ENCODE data around the gene TMC5.
A peak's percentile ranks its signal among the peaks of the same experiment; 100 is the strongest.
"Not testable (repeated sequence)": the region's sequence is repeated elsewhere in the genome, so short reads cannot be mapped to it uniquely, and the experiment has no call there.

TMC5 gene

GRCh38 chr16:19417640-19418039, at the start of gene TMC5:
TSS of gene TMC5 (plus strand) at chr16:19417883. CDS start at chr16:19440039, 22,156 bp downstream.
- DNase-seq: no peak

GRCh38 chr16:19372541-19372940, 45.1 kb upstream of the TMC5 start:
- not testable (repeated sequence) for DNase-seq

- no peak for DNase-seq
Observed at GRCh38 chr16:19374402-19374801, 43.3 kb upstream of the TMC5 start.

- no peak for DNase-seq
Observed at GRCh38 chr16:19375561-19376158, 42.0 kb upstream of the TMC5 start.

- DNase-seq: no peak
Observed at GRCh38 chr16:19377864-19378263, 39.8 kb upstream of the TMC5 start.

- DNase-seq: no peak
Observed at GRCh38 chr16:19378511-19378910, 39.2 kb upstream of the TMC5 start.

GRCh38 chr16:19379838-19380237, 37.8 kb upstream of the TMC5 start:
- no peak for DNase-seq

- DNase-seq: no peak
Observed at GRCh38 chr16:19380328-19380727, 37.4 kb upstream of the TMC5 start.

- DNase-seq: no peak
Observed at GRCh38 chr16:19382084-19382801, 35.4 kb upstream of the TMC5 start.

- no peak for DNase-seq
Observed at GRCh38 chr16:19382887-19383816, 34.5 kb upstream of the TMC5 start.

GRCh38 chr16:19384656-19385055, 33.0 kb upstream of the TMC5 start:
- DNase-seq: no peak

- no peak for DNase-seq
Observed at GRCh38 chr16:19386525-19386924, 31.2 kb upstream of the TMC5 start.

GRCh38 chr16:19389246-19389645, 28.4 kb upstream of the TMC5 start:
- peak in 1 of 4 experiments; percentile 4 for DNase-seq

GRCh38 chr16:19391185-19391776, 26.4 kb upstream of the TMC5 start:
- DNase-seq: not testable (repeated sequence)

- DNase-seq: no peak
Observed at GRCh38 chr16:19392352-19392751, 25.3 kb upstream of the TMC5 start.

GRCh38 chr16:19393226-19394111, 24.2 kb upstream of the TMC5 start:
- DNase-seq: no peak

- DNase-seq: not testable (repeated sequence)
Observed at GRCh38 chr16:19395646-19396267, 21.9 kb upstream of the TMC5 start.

GRCh38 chr16:19396555-19397011, 21.1 kb upstream of the TMC5 start:
- no peak for DNase-seq

- DNase-seq: not testable (repeated sequence)
Observed at GRCh38 chr16:19397373-19397772, 20.3 kb upstream of the TMC5 start.

GRCh38 chr16:19400711-19401110, 17.0 kb upstream of the TMC5 start:
- DNase-seq: no peak

- DNase-seq: no peak
Observed at GRCh38 chr16:19406891-19407491, 10.7 kb upstream of the TMC5 start.

Data from activated naive CD4-positive, alpha-beta T cell (primary cell).